ENCODE results near the gene C7.

GRCh38 chr5:40945111-40945510 lies 35.8 kb downstream of the C7 start:
- no peak for TF ChIP-seq CTCF (IDR thresholded peaks at IDR 0.05 in 2 of 3, conservative IDR thresholded peaks at IDR 0.05 in 1 of 3; ENCODE audit: control insufficient read depth in 2 of 3, extremely low read depth in 1 of 3, insufficient read depth in 1 of 3, low read depth in 3 of 3, low read length in 3 of 3)
- TF ChIP-seq KDM1A (IDR thresholded peaks at IDR 0.05; ENCODE audit: borderline replicate concordance): no peak
- TF ChIP-seq EZH2 (IDR thresholded peaks at IDR 0.05; ENCODE audit: borderline replicate concordance, control insufficient read depth, low read depth, low read length): no peak
- no peak for TF ChIP-seq EP300 (IDR thresholded peaks at IDR 0.05; ENCODE audit: borderline replicate concordance in 1 of 2, control insufficient read depth in 1 of 2, low read depth in 2 of 2, low read length in 2 of 2)
